Suprapubic skin (tissue), 3 donors: Measurements from ENCODE around the gene SYNDIG1.

Source experiments
- CTCF ChIP-seq, 2 donors: fragments of 200-600 bp in 1 of 2; fragments of 450-650 bp in 1 of 2; sonication (generic) in 1 of 2; IDR thresholded peaks; one replicate each; pipeline ENCODE4 v1.5.1; 2016 to 2019; ENCODE audit warnings: antibody characterized with exemption in 2 of 2, mild to moderate bottlenecking in 1 of 2, moderate library complexity in 1 of 2
- POLR2A ChIP-seq, 2 donors: fragments of 450-650 bp; IDR thresholded peaks; one replicate each; pipeline ENCODE4 v1.6.1; 2017; ENCODE audit warnings: antibody characterized with exemption in 2 of 2, mild to moderate bottlenecking in 2 of 2, moderate library complexity in 2 of 2

DNA sequence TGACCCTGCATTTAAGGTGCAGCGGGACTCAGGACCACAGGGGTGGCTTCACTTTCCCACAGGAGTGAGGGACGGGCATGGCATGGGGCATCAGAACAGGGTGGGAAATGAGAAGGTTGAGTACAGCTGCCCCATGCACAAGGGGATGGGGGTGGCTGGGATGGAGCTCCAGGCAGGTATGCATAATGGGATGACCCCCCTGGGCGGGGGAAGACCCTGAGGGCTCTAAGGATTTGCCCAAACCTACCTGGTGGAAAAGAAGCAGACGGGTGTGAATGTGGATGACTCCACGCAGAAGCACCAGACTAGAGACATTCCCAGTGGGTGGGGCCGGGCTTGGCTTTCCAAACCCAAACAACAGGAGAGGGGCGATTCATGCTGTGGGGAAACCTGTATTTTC is 200.3 kb downstream of the SYNDIG1 start:
- TF ChIP-seq CTCF (IDR thresholded peaks at IDR 0.05) (no peak), POLR2A (IDR thresholded peaks at IDR 0.05) (no peak)
